IPS DF 6.9 (cell line): ENCODE data around the gene NUPR1.
"Not testable (repeated sequence)": the region's sequence is repeated elsewhere in the genome, so short reads cannot be mapped to it uniquely, and the experiment has no call there.

ENCODE experiments used
- DNase-seq: peaks from one replicate; pipeline ENCODE4 v3.0.0-alpha.2; 2013; ENCODE audit warnings: low read depth, low spot score
- H3K27ac ChIP-seq: one replicate; pipeline ENCODE4 v1.5.1; 2013; ENCODE audit warnings: low read length, control low read depth
- H3K27me3 ChIP-seq: 2 replicates; pipeline ENCODE4 v1.6.1; 2013; ENCODE audit warnings: mild to moderate bottlenecking, low read length; ENCODE audit not compliant: control insufficient read depth, insufficient read depth
- H3K36me3 ChIP-seq: 2 replicates; pipeline ENCODE4 v1.6.1; 2013; ENCODE audit warnings: low read length; ENCODE audit not compliant: control insufficient read depth, insufficient read depth
- H3K4me1 ChIP-seq: 2 replicates; pipeline ENCODE4 v1.6.1; 2013; ENCODE audit warnings: low read length; ENCODE audit not compliant: control insufficient read depth, insufficient read depth
- H3K4me3 ChIP-seq: 2 replicates; pipeline ENCODE4 v1.5.1; 2013; ENCODE audit warnings: mild to moderate bottlenecking, low read length
- H3K9me3 ChIP-seq: 2 replicates; pipeline ENCODE4 v1.6.1; 2013; ENCODE audit warnings: low read length, inconsistent platforms; ENCODE audit not compliant: control insufficient read depth, insufficient read depth
- WGBS: extraction: QIAGEN DNeasy Blood & Tissue Kit; methylation state at CpG from one replicate; pipeline ENCODE4 v1.1.7; 2013; ENCODE audit warnings: mixed read lengths, missing lambda C conversion rate; ENCODE audit not compliant: insufficient read length, insufficient coverage; 5-methylcytosine and 5-hydroxymethylcytosine counted together

The NUPR1 gene

DNA sequence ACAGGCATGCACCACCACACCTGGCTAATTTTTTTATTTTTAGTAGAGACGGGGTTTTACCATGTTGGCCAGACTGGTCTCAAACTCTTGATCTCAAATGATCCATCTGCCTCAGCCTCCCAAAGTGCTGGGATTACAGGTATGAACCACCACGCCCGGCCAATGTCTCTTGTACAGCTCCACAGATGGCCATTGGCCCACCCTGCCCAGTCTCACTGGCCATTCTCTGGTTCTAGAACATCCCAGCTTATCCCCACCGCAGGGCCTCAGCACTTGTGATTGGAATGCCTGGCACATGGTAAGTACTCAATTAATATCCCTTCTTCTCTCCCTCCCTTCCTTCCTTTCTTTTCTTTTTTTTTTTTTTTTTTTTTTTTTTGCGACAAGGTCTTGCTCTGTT is 55.4 kb downstream of the NUPR1 start:
- H3K4me3 ChIP-seq, H3K9me3 ChIP-seq, H3K27me3 ChIP-seq, H3K27ac ChIP-seq, H3K36me3 ChIP-seq, DNase-seq, H3K4me1 ChIP-seq: not testable (repeated sequence)
- no CpG with 5 or more reads among the region's 5 CpGs for WGBS
